ENCODE measurements around the gene ZAR1L. TPM values are rescaled to one million over a fixed set of nuclear protein-coding genes. Genes with fewer than 3 reads are reported as not detected.
A peak's percentile ranks its signal among the peaks of the same experiment; 100 is the strongest.

Gene ZAR1L
- total RNA-seq, 1 experiment from 2014 or later: not detected

DNA sequence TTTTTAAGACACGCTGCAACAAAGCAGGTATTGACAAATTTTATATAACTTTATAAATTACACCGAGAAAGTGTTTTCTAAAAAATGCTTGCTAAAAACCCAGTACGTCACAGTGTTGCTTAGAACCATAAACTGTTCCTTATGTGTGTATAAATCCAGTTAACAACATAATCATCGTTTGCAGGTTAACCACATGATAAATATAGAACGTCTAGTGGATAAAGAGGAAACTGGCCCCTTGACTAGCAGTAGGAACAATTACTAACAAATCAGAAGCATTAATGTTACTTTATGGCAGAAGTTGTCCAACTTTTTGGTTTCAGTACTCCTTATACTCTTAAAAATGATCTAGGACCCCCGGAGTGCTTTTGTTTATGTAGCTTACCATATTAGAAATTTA lies 1.3 kb upstream of the ZAR1L start:
- Mint-ChIP-seq H3K36me3 (ENCODE audit: insufficient read depth in 1 of 3, low read depth in 3 of 3) (peaks cover 4 to 27% (median 14%) of the 10 kb centered on the region in 3 experiments; a peak in 6 of 7 replicates), H3K4me1 (peaks cover 10% of the 10 kb centered on the region in 2 experiments; a peak in 3 of 4 replicates), H3K27me3 (ENCODE audit: low read depth) (no peaks in the 10 kb centered on the region), H3K4me3 (peak overlapping the region; percentile 88 to 89), H3K9me3 (no peaks in the 10 kb centered on the region), H3K27ac (peak overlapping the region in 1 of 3 experiments; percentile 99; a peak in 1 of 7 replicates)
- H3K56ac ChIP-seq (ENCODE audit: insufficient read length, low read depth, low read length): no peak overlapping the region
- H3T11ph ChIP-seq (ENCODE audit: low read length): no peak overlapping the region
- H3K27me3 ChIP-seq (ENCODE audit: insufficient read depth, low read length): no peaks in the 10 kb centered on the region
- no peak overlapping the region for H3K23ac ChIP-seq (ENCODE audit: insufficient read length, low read depth, low read length)
- no CpG with 5 or more reads among the region's 6 CpGs for WGBS (ENCODE audit: extremely low coverage, insufficient read length, low lambda C conversion rate)
- no peak overlapping the region for H2BK120ac ChIP-seq (ENCODE audit: low read depth, low read length, poor library complexity, severe bottlenecking)
- DNase-seq: no peak
- no peaks in the 10 kb centered on the region for H3K79me1 ChIP-seq (ENCODE audit: insufficient read depth, low read depth, low read length, poor library complexity, severe bottlenecking)
- no peak overlapping the region for H3K4ac ChIP-seq (ENCODE audit: low read depth, low read length)
- H2BK5ac ChIP-seq (ENCODE audit: insufficient read length, low read length): no peak overlapping the region
- peak overlapping the region; percentile 96 for H3K4me2 ChIP-seq (ENCODE audit: insufficient read depth, insufficient read length, low read length)
- H2AFZ ChIP-seq (ENCODE audit: low read length): no peak overlapping the region
- TF ChIP-seq, protein P1, sequence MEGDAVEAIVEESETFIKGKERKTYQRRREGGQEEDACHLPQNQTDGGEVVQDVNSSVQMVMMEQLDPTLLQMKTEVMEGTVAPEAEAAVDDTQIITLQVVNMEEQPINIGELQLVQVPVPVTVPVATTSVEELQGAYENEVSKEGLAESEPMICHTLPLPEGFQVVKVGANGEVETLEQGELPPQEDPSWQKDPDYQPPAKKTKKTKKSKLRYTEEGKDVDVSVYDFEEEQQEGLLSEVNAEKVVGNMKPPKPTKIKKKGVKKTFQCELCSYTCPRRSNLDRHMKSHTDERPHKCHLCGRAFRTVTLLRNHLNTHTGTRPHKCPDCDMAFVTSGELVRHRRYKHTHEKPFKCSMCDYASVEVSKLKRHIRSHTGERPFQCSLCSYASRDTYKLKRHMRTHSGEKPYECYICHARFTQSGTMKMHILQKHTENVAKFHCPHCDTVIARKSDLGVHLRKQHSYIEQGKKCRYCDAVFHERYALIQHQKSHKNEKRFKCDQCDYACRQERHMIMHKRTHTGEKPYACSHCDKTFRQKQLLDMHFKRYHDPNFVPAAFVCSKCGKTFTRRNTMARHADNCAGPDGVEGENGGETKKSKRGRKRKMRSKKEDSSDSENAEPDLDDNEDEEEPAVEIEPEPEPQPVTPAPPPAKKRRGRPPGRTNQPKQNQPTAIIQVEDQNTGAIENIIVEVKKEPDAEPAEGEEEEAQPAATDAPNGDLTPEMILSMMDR (conservative IDR thresholded peaks at IDR 0.05): no peak
- no peaks in the 10 kb centered on the region for H3K79me2 ChIP-seq (ENCODE audit: insufficient read depth, low read length)
- no peak overlapping the region for H2BK12ac ChIP-seq (ENCODE audit: insufficient read length, low read depth, low read length)
- no peak overlapping the region for H4K91ac ChIP-seq (ENCODE audit: insufficient read length, low read depth, low read length)
- no peaks in the 10 kb centered on the region for H3K9me3 ChIP-seq (ENCODE audit: control insufficient read depth, low read depth, low read length)
- H4K8ac ChIP-seq (replicated peaks; ENCODE audit: insufficient read length, low read depth, low read length): no peak overlapping the region
- H4K20me1 ChIP-seq (ENCODE audit: control insufficient read depth, insufficient read depth, insufficient read length): no peaks in the 10 kb centered on the region
- no peak overlapping the region for H2AK5ac ChIP-seq (ENCODE audit: insufficient read length, low read length)
- H3K9ac ChIP-seq (ENCODE audit: extremely low read depth, insufficient read length, low read length): peak overlapping the region; percentile 99
- no peak overlapping the region for H2BK20ac ChIP-seq (ENCODE audit: low read depth, low read length, poor library complexity, severe bottlenecking)
- H3K14ac ChIP-seq (ENCODE audit: insufficient read depth, low read length): no peak overlapping the region
- no peak overlapping the region for H3K27ac ChIP-seq (ENCODE audit: insufficient read length, low read depth, low read length)
- no peak overlapping the region for H2BK15ac ChIP-seq (ENCODE audit: low read depth, low read length)
- H3K23me2 ChIP-seq (ENCODE audit: insufficient read length, low read depth, low read length, poor library complexity, severe bottlenecking): peaks cover 10% of the 10 kb centered on the region
- H4K5ac ChIP-seq (ENCODE audit: insufficient read length, low read depth, low read length): no peak overlapping the region
- no peaks in the 10 kb centered on the region for H3K4me1 ChIP-seq (ENCODE audit: insufficient read depth, low read length)
- H3K18ac ChIP-seq (ENCODE audit: insufficient read length, low read depth, low read length): no peak overlapping the region
